AG04449 (cell line): ENCODE measurements around the gene RHPN2.

Source experiments
- CTCF ChIA-PET: fragments of 350-600 bp; formaldehyde crosslinking; extraction: SDS; loops from one replicate; lab custom pipeline; 2021; ENCODE audit warnings: antibody characterized with exemption; lab: Yijun Ruan, JAX
- POLR2A ChIA-PET: fragments of 400-600, 350-600 bp; formaldehyde crosslinking; extraction: SDS; loops from one replicate; lab custom pipeline; 2020; ENCODE audit warnings: antibody characterized with exemption, inconsistent platforms; lab: Yijun Ruan, JAX
- DNase-seq: peaks from one replicate; pipeline ENCODE4 v3.0.0-alpha.2; 2010; ENCODE audit warnings: low read depth, low spot score
- H3K4me3 ChIP-seq: 2 replicates; pipeline ENCODE4 v1.5.1; 2011; ENCODE audit warnings: low read depth, mild to moderate bottlenecking, control low read depth, low read length
- TF ChIP-seq, protein P1 (sequence below): IDR thresholded peaks from one replicate; pipeline ENCODE4 v1.5.1; 2011; ENCODE audit warnings: mild to moderate bottlenecking, moderate library complexity, low read length, control low read depth, inconsistent platforms; ENCODE audit not compliant: insufficient read depth; ENCODE audit errors: missing control alignments

Gene RHPN2

DNA sequence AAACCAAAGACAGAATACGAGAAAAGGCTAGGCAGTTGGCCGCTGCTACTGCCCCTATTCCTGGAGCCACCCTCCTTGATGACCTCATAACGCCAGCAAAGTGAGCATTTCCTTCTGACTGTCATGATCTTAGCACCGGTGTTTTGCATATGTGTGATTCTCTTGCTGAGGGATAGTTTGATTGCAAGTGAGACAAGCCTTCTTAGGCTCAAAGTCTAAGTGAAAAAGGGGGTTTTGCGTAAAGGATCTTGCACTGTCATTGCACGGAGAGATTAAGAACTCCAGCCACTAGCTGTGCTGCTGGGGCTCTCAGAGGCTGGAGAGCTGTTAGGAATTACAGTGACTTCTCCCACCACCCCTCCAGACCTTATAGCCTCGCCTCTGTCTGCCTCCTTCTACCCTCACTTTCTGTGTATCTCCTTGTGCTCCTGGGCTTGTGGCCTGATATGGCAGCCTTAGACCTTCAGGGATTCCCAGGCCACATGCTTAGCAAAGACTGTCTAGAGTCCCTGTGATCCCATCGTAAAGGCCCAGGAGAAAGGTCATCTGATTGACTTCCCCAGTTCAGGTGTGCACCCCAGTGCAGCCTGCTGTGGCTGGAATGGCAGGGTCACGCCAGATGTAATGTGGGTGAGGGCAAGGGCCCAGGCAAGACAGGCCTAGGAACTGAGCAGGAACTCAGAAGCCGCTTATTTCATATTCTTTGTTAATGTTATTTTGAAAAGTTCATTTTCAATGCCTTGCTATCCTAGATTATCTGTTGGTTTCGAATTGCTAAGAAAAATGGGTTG lies 28.9 kb upstream of the RHPN2 start:
- TF ChIP-seq, protein P1, sequence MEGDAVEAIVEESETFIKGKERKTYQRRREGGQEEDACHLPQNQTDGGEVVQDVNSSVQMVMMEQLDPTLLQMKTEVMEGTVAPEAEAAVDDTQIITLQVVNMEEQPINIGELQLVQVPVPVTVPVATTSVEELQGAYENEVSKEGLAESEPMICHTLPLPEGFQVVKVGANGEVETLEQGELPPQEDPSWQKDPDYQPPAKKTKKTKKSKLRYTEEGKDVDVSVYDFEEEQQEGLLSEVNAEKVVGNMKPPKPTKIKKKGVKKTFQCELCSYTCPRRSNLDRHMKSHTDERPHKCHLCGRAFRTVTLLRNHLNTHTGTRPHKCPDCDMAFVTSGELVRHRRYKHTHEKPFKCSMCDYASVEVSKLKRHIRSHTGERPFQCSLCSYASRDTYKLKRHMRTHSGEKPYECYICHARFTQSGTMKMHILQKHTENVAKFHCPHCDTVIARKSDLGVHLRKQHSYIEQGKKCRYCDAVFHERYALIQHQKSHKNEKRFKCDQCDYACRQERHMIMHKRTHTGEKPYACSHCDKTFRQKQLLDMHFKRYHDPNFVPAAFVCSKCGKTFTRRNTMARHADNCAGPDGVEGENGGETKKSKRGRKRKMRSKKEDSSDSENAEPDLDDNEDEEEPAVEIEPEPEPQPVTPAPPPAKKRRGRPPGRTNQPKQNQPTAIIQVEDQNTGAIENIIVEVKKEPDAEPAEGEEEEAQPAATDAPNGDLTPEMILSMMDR: no peak
- DNase-seq: no peak
- ChIA-PET CTCF (no interaction called here), POLR2A (no interaction called here)
- no peak overlapping the region for H3K4me3 ChIP-seq

DNA sequence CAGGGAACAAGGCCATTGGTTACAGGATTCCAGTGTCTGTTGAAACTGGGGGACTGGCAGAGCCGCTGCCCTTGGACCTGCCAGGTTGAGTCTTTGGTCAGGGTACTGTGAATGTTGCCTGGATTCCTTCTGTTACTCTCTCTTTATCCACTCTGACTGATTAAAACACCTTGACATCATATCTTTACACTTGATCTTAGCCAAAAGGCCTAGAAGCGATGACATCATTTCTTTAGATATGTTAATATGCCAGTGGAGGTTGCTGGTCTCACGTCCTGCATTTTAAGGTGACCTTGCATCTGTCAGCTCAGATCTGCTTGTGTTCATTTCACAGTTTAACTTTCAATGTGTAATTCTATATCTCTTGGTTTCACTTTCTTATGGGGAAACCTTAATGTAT lies 25.5 kb upstream of the RHPN2 start:
- TF ChIP-seq, protein P1: no peak
- no peak overlapping the region for H3K4me3 ChIP-seq
- ChIA-PET CTCF (interaction anchor here (0.6 kb wide), 1 partner anchor 9 kb away, joined by 3 read pairs; no protein-coding TSS in a partner anchor), POLR2A (no interaction called here)
- no peak for DNase-seq

DNA sequence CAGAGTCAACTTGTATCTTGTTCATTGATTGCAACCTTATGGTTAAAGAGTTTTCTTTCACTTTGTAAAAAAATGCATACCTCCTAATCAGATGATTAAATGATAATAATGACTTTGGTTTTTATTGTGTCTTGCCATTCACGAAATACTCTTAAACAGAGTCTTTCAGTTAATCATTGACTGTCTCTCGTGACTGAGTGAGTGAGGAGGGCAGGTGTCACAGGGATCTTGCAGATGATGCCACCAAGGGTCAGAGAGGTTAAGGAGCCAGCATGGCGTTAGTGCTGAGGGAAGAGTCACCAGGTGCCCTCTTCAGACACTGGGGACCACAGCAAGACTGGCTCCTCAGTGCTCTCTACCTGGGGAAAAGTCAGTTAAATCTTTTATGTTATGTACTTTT lies 24.3 kb upstream of the RHPN2 start:
- CTCF ChIA-PET: no interaction called here
- H3K4me3 ChIP-seq: no peak overlapping the region
- TF ChIP-seq, protein P1: no peak
- POLR2A ChIA-PET: no interaction called here
- no peak for DNase-seq

DNA sequence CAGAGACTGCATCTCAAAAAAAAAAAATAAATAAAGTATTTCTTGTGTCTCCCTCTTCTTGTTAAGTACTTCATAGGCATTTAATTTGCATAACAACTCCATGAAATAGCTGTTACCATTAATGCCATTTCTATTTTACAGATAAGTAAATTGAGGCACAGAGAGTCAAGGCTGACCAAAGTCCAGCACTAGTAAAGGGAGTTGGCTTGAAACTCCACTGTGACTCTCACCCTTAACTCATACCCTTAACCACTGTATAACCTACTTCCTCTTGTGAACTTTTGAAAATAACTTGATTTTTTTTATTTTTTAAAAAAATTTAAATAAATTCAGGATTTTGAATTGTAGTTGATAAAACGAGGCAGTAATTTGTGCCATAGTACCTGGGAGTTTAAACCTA lies 22.3 kb upstream of the RHPN2 start:
- ChIA-PET CTCF (interaction anchor here (1.1 to 1.5 kb wide), 2 partner anchors 16 to 111 kb away, joined by 3 to 8 read pairs; no protein-coding TSS in a partner anchor), POLR2A (no interaction called here)
- H3K4me3 ChIP-seq: no peak overlapping the region
- DNase-seq: no peak
- TF ChIP-seq, protein P1: no peak

DNA sequence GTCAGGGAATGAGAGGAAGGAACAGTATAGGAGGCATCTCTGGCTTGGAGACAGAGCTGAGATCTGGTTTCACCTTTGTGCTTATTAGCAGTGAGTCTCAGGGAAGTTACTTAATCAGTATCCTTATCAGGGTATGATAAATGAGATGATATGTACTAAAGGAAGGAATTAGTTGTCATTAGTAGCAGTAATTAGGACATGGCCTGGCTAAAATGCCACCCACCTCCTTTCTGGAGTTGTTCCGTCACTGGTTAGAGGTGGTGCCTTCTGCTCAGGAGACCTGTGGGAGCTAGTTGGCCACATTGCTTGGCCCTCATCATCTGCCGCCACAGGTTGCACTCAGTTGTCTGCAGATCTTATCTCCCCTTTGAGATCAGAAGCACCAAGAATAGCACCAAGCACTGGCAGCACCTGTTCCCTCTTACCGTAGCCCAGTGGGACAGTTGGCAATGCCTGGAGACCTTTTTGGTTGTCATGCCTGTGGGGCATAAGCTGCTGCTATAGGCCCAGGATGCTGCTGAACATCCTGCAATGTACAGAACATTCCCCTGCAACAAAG lies 21.0 kb upstream of the RHPN2 start:
- ChIA-PET CTCF (interaction anchor here (1.0 kb wide), 1 partner anchor 33 kb away, joined by 3 read pairs; no protein-coding TSS in a partner anchor), POLR2A (no interaction called here)
- TF ChIP-seq, protein P1: no peak
- no peak overlapping the region for H3K4me3 ChIP-seq
- no peak for DNase-seq

DNA sequence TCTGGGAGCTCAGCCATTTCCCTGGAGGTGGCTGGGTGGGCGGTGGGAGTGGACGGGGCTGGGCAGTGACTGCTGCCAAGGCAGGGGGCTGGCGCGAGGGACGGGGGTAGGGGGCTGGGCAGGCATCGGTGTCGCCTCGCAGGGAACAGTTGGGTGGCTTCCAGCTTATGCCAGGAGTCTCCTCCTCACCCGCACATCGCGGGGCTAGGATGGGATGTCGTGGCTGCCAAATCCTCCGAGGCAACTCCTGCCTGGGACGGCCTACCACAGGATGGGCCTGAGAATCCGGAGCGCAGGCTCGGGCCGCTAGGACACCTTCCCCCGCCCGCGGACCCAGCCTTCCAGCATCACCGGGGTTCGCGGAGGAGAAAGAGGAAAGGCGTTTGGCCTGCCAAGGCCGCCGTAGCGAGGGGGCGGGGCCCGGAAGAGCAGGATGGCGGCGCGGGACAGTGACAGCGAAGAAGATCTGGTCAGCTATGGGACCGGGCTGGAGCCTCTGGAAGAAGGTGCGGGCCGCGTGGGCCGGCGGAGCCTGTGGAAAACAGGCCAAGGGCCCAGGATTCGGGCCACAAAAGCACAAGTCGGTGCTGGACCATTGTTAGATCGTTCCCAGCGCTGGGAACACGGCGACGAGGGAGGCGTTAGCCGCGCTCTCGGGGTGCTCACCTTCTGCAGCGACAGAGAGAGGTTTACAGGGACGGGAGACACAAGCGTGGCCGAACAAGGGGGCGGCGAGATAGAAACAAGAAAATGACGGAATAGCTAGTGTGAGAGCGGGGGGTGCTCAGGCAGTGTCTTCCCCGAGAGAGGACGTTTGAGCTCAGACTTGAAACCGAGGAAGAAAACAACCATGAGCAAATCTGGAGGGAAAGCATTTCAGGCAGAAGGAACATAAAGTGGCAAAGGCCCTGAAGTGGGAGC lies 16.3 kb upstream of the RHPN2 start, which contains the start of gene GPATCH1:
GPATCH1 (plus strand) TSS at position 421 of the 921 bp plus-strand sequence; CDS start at position 434, 13 bp downstream.
- POLR2A ChIA-PET: interaction anchor here (0.6 kb wide), 1 partner anchor 922 kb away, joined by 3 read pairs; no protein-coding TSS in a partner anchor
- CTCF ChIA-PET: interaction anchor here (0.7 to 1.7 kb wide), 3 partner anchors 44 to 105 kb away, joined by 3 to 4 read pairs (median 3); no protein-coding TSS in a partner anchor
- H3K4me3 ChIP-seq: peak within 1 kb of the TSS; percentile 95
- DNase-seq: no peak
- TF ChIP-seq, protein P1: no peak
